Loucy (cell line): ENCODE results near the gene KCNH1.

Experiments
- H2AFZ ChIP-seq: fragments of 200-600 bp; sonication (generic); 2 replicates; pipeline ENCODE4 v1.6.0; 2016; ENCODE audit warnings: antibody characterized with exemption, mild to moderate bottlenecking, low read length, moderate library complexity
- H3F3A ChIP-seq: fragments of 200-600 bp; 2 replicates; pipeline ENCODE4 v1.6.0; 2016; ENCODE audit warnings: antibody characterized with exemption, low read depth, mild to moderate bottlenecking
- H3K27me3 ChIP-seq: fragments of 200-600 bp; sonication (generic); 2 replicates; pipeline ENCODE4 v1.6.1; 2014; ENCODE audit warnings: low read length, mild to moderate bottlenecking; ENCODE audit not compliant: insufficient read depth, poor library complexity, severe bottlenecking
- H3K36me3 ChIP-seq: fragments of 200-600 bp; sonication (generic); 2 replicates; pipeline ENCODE4 v1.6.1; 2016; ENCODE audit warnings: low read length; ENCODE audit not compliant: insufficient read depth
- H3K4me1 ChIP-seq: fragments of 200-600 bp; sonication (generic); 2 replicates; pipeline ENCODE4 v1.5.1; 2014; ENCODE audit warnings: low read length, mild to moderate bottlenecking; ENCODE audit not compliant: insufficient read depth, poor library complexity, severe bottlenecking
- H3K4me2 ChIP-seq: fragments of 200-600 bp; sonication (generic); 2 replicates; pipeline ENCODE4 v1.6.0; 2014; ENCODE audit warnings: antibody characterized with exemption, low read length, low read depth, mild to moderate bottlenecking; ENCODE audit not compliant: poor library complexity, severe bottlenecking
- H3K4me3 ChIP-seq: fragments of 200-600 bp; sonication (generic); 2 replicates; pipeline ENCODE4 v1.5.1; 2014; ENCODE audit warnings: low read length, mild to moderate bottlenecking, mixed read lengths; ENCODE audit not compliant: poor library complexity, severe bottlenecking
- H3K79me2 ChIP-seq: fragments of 200-600 bp; sonication (generic); 2 replicates; pipeline ENCODE4 v1.6.1; 2014; ENCODE audit warnings: low read length; ENCODE audit not compliant: insufficient read depth
- H3K9ac ChIP-seq: fragments of 200-600 bp; sonication (generic); 2 replicates; pipeline ENCODE4 v1.6.0; 2014; ENCODE audit warnings: mild to moderate bottlenecking, low read depth, low read length, moderate library complexity; ENCODE audit not compliant: poor library complexity, severe bottlenecking
- H3K9me2 ChIP-seq: fragments of 200-600 bp; sonication (generic); replicated peaks from 2 replicates; pipeline ENCODE4 v1.6.1; 2016; ENCODE audit warnings: low read depth, low read length, mixed read lengths
- H3K9me3 ChIP-seq: fragments of 200-600 bp; sonication (generic); 2 replicates; pipeline ENCODE4 v1.6.1; 2014; ENCODE audit warnings: mild to moderate bottlenecking, antibody characterized with exemption, low read length, low read depth; ENCODE audit not compliant: insufficient read depth
- H4K20me1 ChIP-seq: fragments of 200-600 bp; sonication (generic); 2 replicates; pipeline ENCODE4 v1.6.0; 2014; ENCODE audit warnings: antibody characterized with exemption, low read length, mild to moderate bottlenecking; ENCODE audit not compliant: insufficient read depth, poor library complexity, severe bottlenecking
- EZH2phosphoT487 ChIP-seq: fragments of 200-600 bp; IDR thresholded peaks from 2 replicates; pipeline ENCODE4 v1.6.1; 2018; ENCODE audit warnings: antibody characterized with exemption, mild to moderate bottlenecking, moderate library complexity, borderline replicate concordance
- TF ChIP-seq, protein P1 (sequence below): fragments of 200-600 bp; sonication (generic); conservative IDR thresholded peaks from 2 replicates; pipeline ENCODE4 v1.5.1; 2014; ENCODE audit warnings: mild to moderate bottlenecking, antibody characterized with exemption, low read length

KCNH1 gene

DNA sequence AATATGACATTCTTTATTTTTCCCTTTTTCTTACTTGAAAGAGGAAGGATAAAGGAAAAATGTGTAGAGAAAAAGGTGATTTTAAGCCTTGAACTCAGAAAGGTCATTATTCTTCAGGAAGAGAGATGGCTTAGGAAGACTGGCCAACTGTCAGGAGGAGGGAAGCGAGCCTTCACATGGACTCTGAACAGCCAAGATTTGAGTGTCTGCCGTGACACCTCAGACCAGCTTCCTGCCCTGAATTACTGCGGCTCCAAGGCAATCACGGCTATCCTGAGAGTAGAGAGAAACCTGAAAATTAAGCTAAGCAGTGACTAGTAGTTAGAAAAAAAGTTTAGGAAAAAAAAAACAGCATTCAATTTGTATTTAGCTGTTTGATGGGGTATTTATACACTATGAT, 314.7 kb downstream of the KCNH1 start:
- no peak overlapping the region for H3K4me2 ChIP-seq
- H3K9me2 ChIP-seq: no peaks in the 10 kb centered on the region
- H3K9ac ChIP-seq: no peak overlapping the region
- TF ChIP-seq, protein P1, sequence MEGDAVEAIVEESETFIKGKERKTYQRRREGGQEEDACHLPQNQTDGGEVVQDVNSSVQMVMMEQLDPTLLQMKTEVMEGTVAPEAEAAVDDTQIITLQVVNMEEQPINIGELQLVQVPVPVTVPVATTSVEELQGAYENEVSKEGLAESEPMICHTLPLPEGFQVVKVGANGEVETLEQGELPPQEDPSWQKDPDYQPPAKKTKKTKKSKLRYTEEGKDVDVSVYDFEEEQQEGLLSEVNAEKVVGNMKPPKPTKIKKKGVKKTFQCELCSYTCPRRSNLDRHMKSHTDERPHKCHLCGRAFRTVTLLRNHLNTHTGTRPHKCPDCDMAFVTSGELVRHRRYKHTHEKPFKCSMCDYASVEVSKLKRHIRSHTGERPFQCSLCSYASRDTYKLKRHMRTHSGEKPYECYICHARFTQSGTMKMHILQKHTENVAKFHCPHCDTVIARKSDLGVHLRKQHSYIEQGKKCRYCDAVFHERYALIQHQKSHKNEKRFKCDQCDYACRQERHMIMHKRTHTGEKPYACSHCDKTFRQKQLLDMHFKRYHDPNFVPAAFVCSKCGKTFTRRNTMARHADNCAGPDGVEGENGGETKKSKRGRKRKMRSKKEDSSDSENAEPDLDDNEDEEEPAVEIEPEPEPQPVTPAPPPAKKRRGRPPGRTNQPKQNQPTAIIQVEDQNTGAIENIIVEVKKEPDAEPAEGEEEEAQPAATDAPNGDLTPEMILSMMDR: no peak
- TF ChIP-seq EZH2phosphoT487: no peak
- H3K9me3 ChIP-seq: no peaks in the 10 kb centered on the region
- no peaks in the 10 kb centered on the region for H3K27me3 ChIP-seq
- H3K79me2 ChIP-seq: no peaks in the 10 kb centered on the region
- H3K4me1 ChIP-seq: no peaks in the 10 kb centered on the region
- no peaks in the 10 kb centered on the region for H3K36me3 ChIP-seq
- H4K20me1 ChIP-seq: no peaks in the 10 kb centered on the region
- H3F3A ChIP-seq: no peaks in the 10 kb centered on the region
- H3K4me3 ChIP-seq: no peak overlapping the region
- no peak overlapping the region for H2AFZ ChIP-seq

DNA sequence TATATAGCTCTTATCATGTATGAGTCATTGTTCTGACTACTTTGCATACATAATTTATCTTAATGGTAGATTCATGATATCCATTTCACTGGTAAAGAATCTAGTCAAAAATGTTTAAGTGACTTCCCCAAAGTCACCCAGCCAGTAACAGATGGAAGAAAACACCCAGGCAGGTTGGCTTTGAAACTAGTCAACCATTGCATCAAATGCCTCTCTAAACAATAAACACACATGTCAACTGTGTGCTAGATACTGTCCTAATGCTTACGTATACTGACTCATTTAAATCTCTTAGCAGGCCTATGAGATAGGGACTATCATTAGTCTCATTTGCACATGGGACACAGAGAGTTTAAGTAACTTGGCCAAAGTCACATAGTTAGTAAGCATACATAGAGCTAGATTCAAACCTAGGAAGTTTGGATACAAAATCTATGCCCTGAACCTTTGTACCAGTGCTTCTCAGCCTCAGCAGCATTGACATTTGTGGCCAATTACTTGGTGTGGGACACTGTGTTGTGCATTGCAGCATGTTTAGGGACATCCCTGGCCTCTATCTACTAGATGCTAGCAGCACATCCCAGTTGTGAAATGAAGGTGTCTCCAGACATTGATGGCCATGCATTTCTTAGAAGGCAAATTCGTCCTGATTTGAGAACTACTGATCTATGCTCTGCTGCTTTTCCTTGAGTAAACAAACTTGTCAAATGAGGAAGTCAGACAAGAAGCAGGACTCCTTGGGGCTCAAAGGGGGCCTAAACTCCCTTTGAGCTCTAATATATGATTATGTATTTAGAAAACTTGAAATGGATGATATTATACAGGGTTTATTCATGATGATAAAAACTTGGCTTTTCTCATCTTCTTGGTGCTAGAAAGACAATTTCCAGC, 316.3 kb downstream of the KCNH1 start:
- Histone ChIP-seq H3K9me3 (no peaks in the 10 kb centered on the region), H3K4me3 (no peak overlapping the region), H4K20me1 (no peaks in the 10 kb centered on the region), H2AFZ (no peak overlapping the region), H3K4me1 (no peaks in the 10 kb centered on the region), H3K79me2 (no peaks in the 10 kb centered on the region), H3K4me2 (no peak overlapping the region), H3K27me3 (no peaks in the 10 kb centered on the region), H3F3A (no peaks in the 10 kb centered on the region), H3K9ac (no peak overlapping the region), H3K36me3 (no peaks in the 10 kb centered on the region), H3K9me2 (no peaks in the 10 kb centered on the region)
- TF ChIP-seq EZH2phosphoT487: no peak
- TF ChIP-seq, protein P1: no peak

DNA sequence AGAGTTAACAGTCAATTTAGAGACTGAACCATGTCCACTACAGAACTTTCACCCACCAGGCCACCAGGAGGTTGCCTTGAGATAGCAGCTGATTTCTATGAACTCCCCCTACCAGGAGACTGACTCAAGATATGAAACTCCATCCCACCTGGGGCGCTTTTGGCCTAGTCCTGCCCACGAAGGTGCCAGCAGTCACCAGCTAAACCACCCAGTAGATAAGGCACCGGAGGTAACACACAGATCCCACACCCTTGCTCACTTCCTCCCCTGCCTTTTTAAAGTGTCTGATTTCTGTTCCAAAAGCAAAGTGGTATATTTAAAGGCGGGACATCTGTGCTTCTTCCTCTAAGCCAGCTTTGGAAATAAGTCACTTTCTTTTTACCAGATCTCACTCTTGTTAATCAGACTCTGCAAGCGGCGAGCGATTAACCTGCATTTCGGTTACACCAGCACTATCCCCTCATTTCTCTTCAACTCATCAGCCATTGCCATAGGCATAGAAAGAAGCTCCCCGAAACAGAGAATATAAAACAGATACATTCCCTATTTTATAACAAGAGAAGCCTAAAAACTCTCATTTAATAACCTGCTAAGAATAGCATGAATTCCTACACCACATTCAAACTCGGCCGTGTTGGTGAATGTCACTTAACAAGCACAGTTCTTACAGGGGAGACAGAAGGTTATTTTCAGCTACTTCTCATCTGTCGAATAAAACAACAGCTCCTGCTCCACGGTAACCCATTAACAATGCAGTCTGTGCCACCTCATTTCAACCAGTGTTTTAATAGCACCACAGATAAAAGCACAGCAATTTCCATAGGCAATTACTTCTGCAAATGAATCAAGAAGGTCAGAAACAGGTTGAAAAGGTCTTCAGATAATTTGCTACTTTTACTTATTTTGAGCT, 318.1 kb downstream of the KCNH1 start:
- TF ChIP-seq, protein P1: 0 out of 2 replicates have a peak, but pooled peaks have one; percentile 10
- no peak for TF ChIP-seq EZH2phosphoT487
- H3K27me3 ChIP-seq: no peaks in the 10 kb centered on the region
- no peaks in the 10 kb centered on the region for H3K4me1 ChIP-seq
- H3K79me2 ChIP-seq: no peaks in the 10 kb centered on the region
- H3F3A ChIP-seq: no peaks in the 10 kb centered on the region
- H3K9ac ChIP-seq: no peak overlapping the region
- H3K4me2 ChIP-seq: peak overlapping the region; percentile 5
- no peaks in the 10 kb centered on the region for H3K9me3 ChIP-seq
- H4K20me1 ChIP-seq: no peaks in the 10 kb centered on the region
- H3K36me3 ChIP-seq: no peaks in the 10 kb centered on the region
- H3K9me2 ChIP-seq: no peaks in the 10 kb centered on the region
- H3K4me3 ChIP-seq: no peak overlapping the region
- no peak overlapping the region for H2AFZ ChIP-seq
